ENCODE data around the gene NDUFV3.
A peak's percentile ranks its signal among the peaks of the same experiment; 100 is the strongest.
"Not testable (repeated sequence)": the region's sequence is repeated elsewhere in the genome, so short reads cannot be mapped to it uniquely, and the experiment has no call there.

The NDUFV3 gene

GRCh38 chr21:42892931-42893755 lies at the start of gene NDUFV3:
Gene NDUFV3 (plus strand): TSS chr21:42893309. CDS start chr21:42893334, 25 bp downstream.
- DNase-seq, result peak; percentile 96

DNA sequence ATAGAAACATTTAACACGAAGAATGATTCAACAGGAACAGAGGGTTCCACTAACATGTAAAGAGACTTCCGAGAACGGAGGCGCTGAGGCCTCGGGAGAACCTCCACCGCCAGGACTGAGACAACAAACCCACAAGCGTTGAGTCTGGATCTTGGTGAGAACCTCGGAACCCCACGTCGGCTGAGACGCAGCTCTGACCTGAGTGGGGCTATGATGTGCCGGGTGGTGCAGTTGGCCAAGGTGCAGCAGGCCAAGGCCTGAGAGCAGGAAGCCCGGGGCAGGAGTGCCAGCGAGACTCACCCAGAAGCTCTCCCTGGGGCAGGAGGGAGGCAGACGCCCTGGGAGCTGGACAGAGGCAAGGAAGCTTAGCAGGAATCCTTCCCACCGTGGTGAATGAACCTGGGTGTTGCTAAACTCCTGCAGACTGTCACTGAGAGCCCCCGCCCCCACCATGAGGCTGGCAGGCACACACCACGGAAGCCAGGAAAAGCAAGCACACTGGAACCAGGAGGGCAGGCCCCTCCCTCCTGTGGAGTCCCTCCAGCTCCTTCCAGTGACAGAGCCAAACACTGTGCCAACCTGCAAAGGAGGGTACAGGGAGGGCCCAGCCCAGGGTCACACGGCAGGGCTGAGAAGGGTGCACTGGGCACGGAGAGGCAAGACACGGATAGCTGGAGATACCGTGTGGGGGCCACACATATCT lies 48.5 kb upstream of the NDUFV3 start:
- no peak for DNase-seq

DNA sequence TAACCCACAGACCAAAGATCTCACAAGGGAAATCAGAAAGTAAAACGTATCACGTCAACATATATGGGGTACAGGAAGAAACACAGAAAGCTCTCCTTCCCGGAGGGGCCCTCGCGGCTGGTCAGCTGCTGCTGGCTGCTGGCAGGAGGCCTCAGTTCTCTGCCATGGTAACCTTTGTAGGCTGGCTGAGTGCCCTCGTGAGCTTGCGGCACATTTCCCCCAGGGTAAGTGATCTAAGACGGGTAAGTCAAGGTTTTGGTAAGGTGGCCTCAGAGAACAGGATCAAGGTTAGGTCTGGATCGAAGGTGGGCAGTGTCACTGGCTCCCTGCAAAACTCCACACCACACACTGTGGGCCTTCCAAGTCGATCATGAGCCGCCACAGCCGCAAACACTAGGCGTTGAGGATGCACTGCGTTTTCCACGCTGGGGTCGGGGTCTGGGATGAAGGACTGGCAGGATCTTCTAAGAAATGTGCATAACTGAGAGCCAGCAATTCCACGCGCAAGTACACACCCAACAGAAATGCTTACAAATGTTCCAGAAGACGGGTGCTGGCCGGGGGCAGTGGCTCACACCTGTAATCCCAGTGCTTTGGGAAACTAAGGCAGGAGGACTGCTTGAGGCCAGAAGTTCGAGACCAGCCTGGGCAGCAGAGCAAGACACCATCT lies 47.7 kb upstream of the NDUFV3 start:
- DNase-seq, result no peak

DNA sequence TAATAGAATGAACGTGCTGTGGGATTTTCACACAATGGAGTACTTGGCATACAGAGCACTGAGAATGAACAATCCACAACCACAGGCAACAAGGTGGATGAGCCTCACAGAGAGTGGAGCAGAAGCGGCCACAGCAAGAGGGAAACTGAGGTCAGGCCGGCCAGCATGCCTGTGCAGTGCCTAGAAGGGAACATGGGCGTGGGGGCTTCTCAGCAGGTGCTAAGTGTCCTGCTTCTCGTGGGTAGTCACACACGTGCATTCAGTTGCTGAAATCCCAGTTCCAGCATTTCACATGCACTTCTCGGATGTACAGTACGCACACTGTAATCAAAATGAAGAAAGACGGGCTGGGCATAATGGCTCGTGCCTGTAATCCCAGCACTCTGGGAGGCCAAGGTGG lies 46.9 kb upstream of the NDUFV3 start:
- DNase-seq, result no peak

DNA sequence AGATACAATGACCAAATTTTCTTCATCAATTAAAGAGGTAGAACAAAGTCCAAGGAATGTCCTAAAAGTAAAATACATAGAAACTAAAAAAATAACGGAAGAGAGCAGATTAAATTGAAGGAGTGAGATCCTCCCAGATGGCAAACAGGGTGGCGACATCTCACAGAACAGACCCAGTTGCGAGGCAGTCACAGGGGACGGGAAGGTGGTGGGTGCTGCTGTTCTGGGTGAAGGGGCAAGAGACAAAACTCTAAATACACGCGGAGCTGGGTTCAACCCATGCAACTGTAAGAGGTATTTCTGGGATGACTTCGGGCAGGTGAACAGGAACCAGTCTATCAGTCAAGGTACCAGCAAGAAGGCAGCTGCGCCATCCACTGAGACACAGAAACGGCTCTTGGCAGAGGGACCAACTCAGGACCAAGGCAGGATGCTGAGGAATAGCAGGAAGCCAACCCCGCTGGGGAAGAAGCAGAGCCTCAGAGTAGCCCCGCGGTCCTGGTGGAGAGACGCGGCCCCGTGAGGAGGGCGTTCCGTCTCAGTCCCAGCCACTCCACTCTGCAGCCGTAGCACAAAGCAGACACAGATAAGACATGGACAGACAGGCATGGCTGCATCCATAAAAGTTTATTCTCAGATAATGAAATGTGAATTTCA lies 45.9 kb upstream of the NDUFV3 start:
- DNase-seq, result no peak

GRCh38 chr21:42847726-42848125 lies 45.4 kb upstream of the NDUFV3 start:
- DNase-seq, result no peak

- DNase-seq, result not testable (repeated sequence)
These were observed 44.8 kb upstream of the NDUFV3 start for GRCh38 chr21:42848144-42848931.

- no peak for DNase-seq
These were observed 44.0 kb upstream of the NDUFV3 start for GRCh38 chr21:42848932-42849758.

DNA sequence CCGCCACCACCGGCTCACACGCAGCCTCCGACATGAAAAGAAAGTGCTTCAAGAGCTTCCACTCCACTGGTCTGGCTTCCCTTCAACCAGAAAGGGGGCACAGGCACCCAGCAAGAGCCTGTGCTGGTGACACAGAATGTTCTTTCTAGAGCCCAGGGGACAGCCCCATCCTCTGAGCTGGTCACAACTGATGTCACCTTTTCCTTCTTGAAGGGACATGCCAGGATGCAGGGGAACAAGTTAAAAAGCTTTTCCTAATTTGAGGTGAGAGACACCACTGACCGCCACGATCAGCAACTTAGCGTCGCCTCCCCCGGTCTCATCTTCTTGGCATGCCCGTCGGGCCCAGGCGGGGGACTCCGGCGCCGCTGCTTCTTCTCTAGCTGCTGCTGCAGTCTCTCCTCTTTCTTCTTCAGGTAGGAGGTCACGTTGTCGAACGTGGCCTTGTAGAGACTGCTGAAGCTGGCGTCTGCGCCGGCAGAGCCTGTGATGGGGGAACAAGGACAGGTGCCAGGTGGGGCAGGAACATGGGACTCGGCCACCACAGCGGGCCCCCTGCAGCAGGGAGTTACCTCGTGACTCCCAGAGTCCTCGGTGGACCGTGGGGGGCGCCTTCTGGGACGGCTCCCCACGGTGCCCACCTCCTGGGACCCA lies 43.2 kb upstream of the NDUFV3 start:
- DNase-seq, result no peak

DNA sequence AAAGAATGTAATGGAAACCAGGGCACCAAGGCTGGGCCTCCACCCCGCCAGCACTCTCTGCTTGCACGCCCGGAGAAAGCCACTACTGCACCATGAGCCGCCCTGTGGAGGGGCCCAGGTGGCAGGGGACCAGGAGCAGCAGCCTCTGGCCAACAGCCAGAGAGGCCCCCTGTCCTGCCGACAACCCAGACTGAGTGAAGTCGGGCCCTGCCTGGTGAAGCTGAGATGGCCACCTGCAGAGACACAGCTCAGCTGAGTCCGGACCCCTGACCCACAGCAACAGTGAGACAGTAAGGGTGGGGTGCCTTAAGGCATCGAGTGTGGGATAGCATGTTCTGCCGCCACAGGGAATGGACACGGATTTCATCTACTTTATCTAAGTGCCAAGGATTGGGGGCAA lies 42.6 kb upstream of the NDUFV3 start:
- no peak for DNase-seq

DNA sequence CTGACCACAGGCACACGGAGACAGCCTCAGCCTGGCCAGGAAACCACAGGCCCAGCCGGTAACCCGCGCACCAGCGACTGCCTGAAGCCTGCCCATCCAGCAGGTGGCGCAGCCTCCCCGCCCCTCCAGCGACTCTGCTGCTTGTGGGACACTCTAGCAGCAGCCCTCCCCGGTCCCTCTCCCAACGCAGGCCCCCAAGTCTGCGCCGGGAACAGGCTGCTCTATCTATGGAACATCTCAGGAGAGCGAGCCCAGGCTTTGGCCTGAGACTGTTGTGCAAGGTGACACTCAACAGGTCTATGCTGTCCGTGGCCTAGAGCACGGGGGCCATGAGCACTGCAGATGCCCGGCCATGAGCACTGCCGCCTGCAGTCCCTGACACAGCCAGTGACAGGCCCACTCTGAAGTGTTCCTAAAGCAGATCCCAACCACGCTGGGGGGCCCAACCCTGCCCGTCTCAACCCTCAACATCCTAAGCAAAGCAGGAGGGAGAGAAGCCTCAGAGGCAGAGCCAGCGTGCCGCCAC lies 42.2 kb upstream of the NDUFV3 start:
- DNase-seq, result no peak

- no peak for DNase-seq
These were observed 41.1 kb upstream of the NDUFV3 start for GRCh38 chr21:42851812-42852665.

- DNase-seq, result no peak
These were observed 40.1 kb upstream of the NDUFV3 start for GRCh38 chr21:42852925-42853570.

DNA sequence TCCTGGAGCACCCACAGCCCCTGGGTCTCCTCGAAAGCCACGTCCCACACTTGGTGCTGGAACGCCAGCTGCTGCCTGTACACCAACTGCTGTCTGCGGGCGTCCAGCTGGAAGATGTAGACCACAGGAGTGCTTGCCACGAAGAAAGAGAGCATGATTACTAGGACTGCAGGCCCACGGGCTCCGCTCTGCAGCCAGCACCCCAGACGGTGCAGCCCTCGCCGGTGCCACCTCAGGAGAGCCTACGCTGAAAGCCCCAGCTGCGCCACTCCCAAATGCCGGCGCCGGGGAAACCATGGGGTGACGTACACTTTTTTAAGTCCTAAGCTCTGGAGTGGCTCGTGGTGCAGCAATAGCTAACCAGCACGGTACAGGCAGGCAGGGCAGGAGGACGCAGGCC lies 39.5 kb upstream of the NDUFV3 start:
- no peak for DNase-seq

DNA sequence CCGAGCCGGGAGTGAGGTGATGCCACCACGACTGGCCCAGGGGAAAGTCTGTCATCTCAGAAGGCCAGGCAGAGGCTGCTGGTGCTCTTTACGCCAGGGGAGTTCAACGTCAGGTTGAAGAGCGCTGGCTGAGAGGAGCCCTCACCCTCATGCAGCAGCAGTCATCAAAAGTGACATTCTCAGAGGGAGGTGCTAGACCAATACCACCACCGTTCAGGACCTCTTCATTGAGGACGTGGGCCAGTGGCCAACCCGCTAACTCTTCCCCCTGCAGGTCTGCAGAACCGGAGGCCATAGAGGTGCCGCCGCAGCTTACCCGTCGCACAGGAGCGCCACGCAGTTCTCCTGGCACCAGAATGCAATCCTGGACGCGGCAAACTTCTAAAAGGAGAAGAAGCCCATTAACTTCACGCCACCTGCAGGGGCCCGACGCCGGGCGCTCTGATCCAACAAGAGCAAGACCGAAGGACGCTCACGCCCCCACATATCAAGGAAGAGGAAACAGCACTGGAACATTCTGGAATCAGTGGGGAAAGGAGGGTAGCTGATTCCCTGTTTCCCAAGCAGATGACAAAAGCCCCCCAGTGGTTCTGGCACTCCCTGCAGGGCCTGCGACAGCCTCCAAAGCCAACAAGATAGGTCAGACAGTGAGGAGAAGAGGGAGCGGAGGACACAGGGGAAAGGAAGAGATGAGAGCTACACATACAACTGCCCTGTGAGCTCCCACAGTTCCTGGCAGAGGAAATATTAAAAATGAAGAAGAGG lies 38.7 kb upstream of the NDUFV3 start:
- no peak for DNase-seq

DNA sequence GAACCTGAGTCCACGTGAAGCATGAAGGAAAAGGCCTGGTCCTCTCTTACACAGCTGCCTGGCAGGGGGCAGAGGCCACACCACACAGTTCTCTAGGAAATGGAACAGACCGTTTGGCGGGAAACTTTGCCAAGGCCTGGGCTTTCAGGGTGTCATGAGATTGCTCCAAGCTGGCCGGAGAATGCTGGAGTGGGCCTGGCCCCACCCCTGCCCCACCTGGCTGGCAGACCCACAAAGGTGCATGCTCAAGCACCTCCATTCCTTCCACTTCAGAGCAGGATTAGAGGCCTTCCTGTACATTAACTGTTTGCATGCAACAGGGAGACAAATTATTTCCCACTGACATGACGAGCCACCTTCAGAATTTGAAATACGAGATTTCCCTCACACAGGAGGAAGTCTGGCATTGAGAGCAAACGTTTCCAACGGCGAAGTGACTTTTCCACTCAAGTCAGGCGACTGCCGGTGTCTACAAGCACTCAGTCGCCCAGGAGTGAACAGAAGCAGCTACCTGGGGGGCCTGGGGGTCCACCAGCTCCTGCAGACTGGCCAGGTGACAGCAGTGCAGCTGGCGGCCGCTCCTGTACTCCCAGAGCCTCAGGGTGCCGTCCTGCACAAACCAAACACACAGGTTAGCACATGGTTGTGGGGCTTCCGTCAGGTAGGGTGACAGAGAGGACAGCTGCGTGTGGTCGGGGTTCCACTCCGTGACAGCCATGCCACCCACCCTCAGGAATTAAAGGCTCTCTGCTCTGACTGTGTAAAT lies 37.8 kb upstream of the NDUFV3 start:
- DNase-seq, result no peak

GRCh38 chr21:42855937-42856335 lies 37.2 kb upstream of the NDUFV3 start:
- DNase-seq, result no peak

DNA sequence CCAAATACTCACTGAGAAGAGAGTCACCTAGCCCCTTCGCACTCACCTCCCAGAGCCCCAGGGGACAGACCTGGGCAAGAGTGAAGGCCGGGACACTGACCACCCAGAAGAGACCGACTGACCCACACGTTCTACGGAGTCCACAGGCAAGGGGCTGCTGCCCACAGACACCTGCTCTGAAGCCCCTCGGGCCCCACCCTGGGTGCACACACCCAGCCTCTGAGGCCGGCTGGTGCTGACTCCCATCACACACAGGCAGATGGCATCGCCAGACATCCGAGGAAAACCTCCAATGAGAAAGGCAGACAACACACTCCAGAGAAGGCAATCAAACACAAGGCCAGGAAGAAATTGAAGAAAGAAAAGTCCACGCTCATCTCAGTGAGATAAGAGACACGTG lies 35.9 kb upstream of the NDUFV3 start:
- DNase-seq, result no peak

Data from HCEC 1CT (cell line).